GM19468 (cell line): ENCODE measurements around the gene UROS.

Experiments used
- ATAC-seq: cut with Tn5 transposase; IDR thresholded peaks from one replicate; pipeline ENCODE4 v1.9.1; 2021; ENCODE audit warnings: mild to moderate bottlenecking, moderate library complexity, moderate number of reproducible peaks; ENCODE audit not compliant: unreplicated experiment; ENCODE audit errors: extremely low read depth

Gene UROS

GRCh38 chr10:125795128-125795527 lies 27.9 kb downstream of the UROS start:
- no peak for ATAC-seq

DNA sequence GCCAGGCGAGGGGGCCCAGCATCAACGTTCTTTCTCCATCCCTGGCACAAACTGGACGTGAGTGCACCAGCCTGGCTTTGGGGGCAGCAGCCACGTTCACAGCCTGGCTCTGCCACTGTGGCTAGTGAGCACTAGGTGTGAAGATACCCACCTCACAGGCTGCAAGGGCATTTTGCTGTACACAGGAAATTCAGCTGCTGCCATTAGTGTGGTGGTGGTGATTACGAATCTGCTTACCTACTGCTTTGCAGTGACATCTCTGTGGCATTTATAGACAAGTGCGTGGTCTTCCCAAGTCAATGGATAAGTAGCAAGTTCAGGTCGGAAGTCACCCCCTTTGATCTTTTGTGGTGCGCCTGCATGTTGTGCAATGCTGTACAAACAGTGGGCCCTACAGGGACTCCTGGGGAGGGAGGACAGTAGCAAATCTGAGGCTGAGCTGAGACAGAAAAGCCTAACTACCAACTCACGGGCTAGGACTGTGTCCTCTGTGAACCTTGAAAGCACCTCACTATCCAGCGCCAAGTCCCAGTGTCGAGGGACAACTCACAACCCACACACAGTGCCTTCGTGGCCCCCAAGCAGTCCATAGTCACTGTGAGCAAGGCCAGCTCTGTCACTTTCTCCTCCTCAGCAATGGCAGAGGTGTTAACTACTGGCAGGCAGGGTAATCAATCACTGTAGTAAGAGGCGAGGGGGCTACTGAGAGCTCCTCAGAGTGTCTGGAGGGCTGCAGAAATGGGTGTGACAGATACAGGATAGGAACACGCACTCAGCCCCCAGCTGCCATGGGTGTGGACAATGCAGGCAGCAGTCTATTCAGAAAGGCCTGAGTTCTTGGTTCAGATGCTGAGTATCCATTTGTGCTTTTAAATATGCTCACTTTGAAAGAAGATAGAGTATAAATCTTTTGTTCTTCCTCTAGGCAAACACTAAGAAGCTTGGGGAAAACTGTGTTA lies 30.4 kb downstream of the UROS start:
- ATAC-seq, result no peak

DNA sequence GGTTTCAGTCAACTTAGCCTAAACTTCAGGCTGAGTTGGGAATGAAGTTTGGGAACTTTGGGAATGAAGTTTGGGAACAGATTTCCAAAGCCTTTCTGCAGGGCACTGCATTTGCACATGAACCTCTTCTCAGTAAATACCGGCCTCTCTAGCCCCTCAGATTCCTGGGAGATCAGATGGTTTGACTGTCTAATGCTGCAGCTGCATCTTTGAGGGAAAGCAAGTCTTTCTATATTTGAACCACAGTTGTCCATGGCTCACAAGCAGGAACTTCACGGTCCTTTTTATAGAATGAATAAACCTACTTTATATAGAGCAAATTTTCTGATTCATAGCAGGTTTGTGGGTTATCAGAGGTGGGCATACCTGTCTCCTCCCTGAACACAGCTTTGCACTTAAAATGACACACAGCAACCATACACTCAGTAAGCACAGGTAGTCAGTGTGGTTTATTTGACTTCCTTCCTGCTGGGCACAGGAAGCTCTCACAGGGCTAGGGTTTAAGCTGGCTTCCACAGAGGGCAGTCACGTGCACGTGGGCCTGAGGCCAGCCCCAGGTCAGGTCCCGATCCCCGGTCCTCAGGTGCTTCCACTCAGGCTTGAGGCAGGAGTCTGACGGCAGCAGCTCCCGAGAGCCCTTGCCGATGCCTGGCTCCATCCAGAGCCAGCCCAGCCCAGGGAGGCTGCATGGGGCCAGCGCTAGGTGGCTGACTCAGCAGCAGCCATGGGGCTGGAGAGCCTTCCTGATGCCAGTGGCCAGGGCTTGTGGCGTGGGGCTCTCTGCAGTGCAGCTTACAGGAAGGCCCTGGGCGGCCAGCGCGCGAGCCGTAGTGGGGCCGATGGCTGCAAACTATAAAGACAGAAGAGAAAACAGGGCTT lies 34.7 kb downstream of the UROS start:
- no peak for ATAC-seq

- no peak for ATAC-seq
These were observed 37.3 kb downstream of the UROS start for GRCh38 chr10:125785791-125786190.

- peak; percentile 71 for ATAC-seq
These were observed 39.1 kb downstream of the UROS start for GRCh38 chr10:125783957-125784356.

DNA sequence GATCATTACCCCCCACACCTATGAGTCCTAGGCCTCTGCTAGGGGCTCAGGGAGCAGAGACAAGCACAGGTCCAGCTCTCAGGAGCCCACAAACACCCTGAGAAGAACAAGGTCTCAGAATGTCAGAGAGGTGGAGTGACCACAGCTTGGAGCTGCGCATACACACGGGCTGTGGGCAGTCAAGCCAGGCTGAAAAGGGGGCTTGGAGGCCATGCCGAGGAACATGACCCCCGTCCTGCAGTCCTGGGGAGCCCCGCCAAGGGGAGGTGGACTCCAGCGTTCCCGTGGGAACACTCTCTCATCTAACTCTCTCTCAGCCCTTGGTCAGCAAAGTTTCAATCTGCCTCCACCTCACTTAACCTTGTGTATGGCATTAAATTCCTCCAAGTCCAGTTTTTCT lies 39.6 kb downstream of the UROS start:
- no peak for ATAC-seq

DNA sequence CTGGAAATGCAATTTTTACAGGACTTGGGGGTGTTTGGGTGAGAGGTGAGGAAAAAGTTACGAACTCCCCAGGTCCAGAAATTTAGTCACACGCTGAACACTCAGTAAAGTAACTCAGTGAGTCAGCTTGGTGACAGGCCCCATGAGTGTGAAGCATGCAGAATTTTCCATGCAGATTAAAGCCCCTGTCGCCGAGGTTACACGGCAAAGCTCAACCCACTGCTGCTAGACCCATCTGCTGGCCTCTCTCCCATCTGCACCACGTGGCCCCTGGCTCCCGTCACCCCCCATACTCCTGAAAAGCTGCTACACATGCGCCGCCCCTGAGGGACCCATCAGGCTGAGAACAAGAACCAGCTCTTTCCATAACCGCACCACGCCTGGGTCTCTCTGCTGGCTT lies 40.4 kb downstream of the UROS start:
- ATAC-seq, result no peak

DNA sequence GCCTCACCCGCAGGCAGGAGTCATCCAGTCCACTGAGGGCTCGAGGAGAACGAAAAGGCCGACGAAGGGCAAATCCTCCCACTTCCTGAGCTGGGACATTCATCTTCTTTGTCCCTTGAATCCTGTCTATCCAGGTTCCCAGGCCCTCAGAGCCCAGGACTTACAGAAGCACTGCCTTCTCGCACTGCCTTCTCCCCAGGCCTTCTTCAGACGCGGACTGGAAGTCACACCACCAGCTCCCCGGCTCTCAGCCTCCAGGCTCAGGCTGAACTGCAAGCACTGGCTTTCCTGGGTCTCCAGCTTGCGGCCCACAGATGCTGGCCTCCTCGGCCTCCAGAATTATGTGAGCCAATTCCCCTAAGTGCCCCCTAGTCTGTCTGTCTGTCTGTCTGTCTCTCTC lies 41.0 kb downstream of the UROS start:
- no peak for ATAC-seq

DNA sequence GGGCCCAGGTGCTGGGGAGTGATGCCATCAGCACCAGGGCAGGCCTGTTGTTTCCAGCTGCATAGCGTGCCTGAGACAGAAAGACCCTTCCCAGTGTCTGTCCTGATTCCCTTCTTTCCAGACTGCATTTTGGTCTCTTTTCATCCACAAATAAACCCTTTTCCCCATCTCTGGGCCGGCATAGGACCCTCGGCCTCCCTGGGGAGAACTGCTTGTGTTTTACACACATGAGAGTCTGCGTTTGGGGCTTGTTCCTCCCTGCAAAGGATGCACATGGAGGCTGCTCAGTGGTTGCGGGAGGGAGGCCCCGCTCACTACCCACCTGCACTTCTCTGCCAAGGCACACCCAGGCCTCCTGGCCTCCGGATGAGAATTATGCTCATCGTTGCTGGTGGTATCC lies 41.7 kb downstream of the UROS start:
- ATAC-seq, result no peak

GRCh38 chr10:125779403-125780327 lies 43.4 kb downstream of the UROS start:
- ATAC-seq, result no peak

- ATAC-seq, result no peak
These were observed 44.5 kb downstream of the UROS start for GRCh38 chr10:125778556-125778955.

DNA sequence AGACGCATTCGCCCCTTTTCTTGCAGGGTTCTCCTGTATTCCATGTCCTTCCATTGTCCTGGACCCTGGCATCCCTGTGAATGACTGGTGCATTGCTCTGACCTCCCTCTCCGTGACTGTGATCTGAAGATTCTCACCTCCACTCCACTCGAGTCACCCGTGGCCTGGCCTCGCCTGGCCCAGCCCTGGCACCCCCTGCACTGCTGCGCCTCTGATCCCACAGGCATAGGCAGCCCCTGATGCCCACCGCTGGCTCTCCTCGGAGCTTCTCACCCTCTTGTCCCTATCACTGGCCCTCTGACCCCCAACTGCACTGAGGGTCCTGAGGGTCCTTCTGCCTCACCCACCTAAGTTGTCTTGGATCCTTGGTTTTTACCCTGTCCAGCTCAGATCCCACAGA lies 45.3 kb downstream of the UROS start:
- ATAC-seq, result no peak

- no peak for ATAC-seq
These were observed 47.5 kb downstream of the UROS start, which contains the start of gene MMP21 for GRCh38 chr10:125775491-125776106. TSS of gene MMP21 (minus strand) at chr10:125775821. CDS start at chr10:125775821, 0 bp downstream.

DNA sequence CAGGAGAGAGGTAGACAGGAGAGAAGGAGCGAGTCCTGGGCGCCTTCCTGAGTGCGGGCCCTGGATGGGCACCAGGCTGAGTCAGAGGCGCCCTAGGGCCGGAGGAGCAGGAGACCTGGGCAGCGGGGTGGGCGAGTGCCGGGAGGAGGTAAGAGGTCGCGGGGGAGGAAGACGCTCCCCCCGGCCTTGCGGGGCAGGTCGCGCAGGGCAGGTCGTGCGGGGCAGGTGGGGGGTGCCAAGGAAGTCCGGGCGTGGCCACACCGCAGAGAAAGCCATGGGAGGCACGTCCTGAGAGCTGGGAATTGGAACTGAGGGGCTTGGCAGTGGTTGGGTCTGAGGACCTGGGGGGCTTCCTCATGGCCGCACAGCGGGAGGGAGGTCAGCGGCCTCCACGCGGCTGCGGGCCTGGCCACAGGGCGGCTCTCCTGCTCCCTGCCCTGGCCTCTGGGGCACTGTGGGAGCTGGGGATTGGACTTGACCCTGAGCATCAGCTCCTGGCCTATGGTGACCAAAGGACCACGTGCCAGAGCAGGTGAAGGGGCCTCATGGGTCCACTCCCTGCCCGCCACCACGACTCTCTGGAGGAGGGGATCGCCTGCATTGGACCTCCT lies 48.4 kb downstream of the UROS start:
- ATAC-seq, result no peak

DNA sequence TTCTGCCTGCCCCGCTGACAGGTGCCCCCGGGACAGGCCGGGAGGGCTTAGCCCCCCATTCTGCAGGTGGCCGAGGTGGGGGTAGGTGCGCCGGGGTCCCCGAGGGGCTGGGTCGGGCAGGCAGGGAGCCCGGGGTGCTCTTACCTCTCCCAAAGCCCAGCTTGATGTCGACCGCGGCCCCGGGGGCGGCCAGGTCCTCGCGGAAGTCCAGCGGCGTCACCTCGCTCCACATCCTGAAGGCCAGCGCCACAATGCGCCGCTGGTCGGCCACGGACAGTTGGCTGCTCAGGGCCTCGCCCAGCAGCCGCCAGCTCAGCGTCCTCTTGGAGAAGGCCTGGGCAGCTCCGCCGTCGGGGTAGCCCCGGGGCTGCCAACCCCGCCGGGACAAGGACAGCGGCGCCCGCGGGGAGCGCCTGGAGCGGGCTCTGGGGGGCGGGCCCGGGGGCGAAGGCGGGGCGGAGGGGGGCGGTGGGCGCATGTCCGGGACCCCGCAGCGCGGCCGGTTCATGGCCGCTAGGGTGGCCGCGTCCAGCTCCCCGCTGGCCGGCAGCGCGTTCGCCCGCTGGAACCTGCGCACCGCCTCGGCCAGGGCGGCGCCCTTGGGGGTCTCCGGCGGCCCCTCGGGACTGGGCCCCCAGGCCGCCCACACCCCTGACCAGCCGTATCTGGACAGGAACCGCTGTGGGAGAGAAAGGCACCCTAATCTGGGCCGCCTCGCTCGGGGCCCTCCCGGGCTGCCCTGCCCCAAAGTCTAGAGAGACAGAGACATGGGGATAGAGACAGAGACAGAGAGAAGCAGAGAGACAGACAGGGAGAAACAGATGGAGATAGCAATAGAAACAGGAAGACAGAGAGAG lies 49.1 kb downstream of the UROS start:
- ATAC-seq, result no peak

DNA sequence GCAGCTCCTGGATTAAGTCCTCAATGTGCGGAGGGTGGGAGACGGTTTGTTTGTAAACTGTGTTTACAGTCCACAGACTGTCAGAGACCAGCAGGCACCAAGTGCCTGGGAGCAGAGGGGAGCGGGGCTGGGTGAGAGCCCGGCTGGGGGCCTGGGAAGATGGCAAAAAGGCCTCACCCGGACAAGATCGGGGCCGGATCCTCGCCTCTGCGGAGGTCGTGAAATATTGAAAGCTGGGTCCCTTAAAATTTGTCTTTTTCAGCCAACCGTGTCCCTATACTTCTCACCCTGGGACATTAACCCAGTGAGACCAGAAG lies 50.2 kb downstream of the UROS start:
- ATAC-seq, result no peak

DNA sequence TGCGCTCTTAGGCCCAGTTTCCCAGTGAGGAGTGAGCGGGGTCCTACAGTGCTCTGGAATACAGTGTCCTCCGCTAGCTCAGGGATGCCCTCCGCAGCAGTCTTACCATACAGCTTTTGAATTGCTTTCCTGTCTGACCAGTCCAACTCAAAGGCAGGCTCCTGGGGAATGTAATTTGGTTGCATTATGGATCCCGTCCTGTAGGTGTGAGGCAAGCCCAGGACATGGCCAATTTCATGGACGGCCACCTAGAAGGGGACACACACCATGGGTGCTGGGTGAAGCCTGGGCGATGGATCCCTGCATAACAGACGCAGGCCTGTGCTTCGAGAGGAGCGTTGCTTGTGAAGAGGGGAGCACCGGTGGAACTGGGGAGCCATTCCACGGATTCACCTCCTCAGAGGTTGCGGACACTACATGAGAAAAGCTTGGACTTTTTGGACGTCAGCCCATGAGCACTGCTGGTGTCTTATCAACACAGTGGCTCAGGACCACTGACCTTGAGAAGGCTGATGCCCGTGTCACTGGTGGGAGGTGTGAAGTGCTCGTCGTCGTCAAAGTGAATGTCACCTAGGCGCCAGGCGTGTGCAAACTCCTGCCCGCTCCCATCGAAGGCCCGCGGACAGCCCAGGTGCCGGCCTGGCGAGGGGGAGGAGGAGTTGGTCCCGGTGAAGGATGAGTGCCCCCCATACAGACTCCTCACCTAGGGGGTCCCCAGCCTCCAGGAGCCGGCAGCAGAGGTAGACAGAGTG lies 50.8 kb downstream of the UROS start:
- no peak for ATAC-seq

GRCh38 chr10:125770844-125771243 lies 52.2 kb downstream of the UROS start:
- no peak for ATAC-seq
